ENCODE measurements around the gene DGKD. TPM values are rescaled to one million over a fixed set of nuclear protein-coding genes. Genes with fewer than 3 reads are reported as not detected.
A peak's percentile ranks its signal among the peaks of the same experiment; 100 is the strongest.

Gene DGKD
- polyA plus RNA-seq, 3 donors = 14.5 to 67.5 (median 16.6) TPM

DNA sequence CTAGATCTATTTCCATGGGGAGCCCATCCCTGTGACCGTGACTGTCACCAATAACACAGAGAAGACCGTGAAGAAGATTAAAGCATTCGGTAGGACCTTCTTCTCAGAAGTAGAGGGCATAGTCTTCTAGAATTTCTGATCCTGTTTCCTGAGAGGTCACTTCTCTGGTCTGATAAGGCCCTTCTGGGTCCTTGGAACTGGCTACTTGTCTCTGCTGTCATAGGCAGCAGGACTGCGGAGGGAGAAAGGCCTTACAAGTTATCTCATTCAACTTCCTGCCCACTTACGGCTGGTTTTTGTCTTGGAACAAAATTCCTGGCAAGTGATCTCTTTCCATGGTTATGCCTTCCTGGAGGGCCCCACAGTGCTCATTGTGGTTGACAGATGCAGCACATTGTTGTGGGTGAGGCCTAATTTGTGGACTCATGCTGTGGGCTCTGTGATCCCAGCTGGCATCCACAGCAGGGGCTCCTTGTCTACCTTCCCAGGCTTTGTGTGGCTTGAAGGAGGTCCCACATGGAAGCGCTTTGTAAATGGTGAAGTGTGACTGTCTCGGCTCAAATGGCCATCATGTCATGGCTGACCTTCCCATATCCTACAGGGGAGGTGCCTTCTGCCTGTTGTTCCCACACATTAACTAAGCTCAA, 24.7 kb upstream of the DGKD start:
- peak overlapping the region; percentile 58 for H2AFZ ChIP-seq (ENCODE audit: insufficient read depth, low read depth, low read length, poor library complexity, severe bottlenecking)
- 100% methylated on average over 3 of the region's 7 CpGs for WGBS (ENCODE audit: insufficient coverage)
- no peak overlapping the region for H3K4me3 Mint-ChIP-seq

DNA sequence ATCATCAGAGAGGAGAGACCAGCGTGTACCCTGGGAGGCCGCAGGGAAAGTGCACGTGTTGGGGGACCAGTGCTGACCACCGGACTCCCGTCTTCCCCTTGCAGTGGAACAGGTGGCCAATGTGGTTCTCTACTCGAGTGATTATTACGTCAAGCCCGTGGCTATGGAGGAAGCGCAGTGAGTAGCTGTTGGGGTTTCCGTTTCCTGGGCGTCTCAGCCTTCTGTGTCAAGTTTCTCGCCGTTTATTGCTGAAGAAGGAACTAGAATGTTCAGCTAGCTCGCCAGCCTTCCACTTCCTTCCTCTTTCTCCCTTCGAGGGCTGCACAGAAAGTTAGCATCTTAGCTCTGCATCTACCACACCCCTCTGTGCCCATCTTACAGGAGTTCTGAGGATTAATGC, 22.8 kb upstream of the DGKD start:
- Histone ChIP-seq H3K4me1 (ENCODE audit: control insufficient read depth in 1 of 2, insufficient read depth in 2 of 2, low read length in 2 of 2) (peaks cover 62 to 63% of the 10 kb centered on the region in 2 donors), H3K4me2 (replicated peaks; ENCODE audit: extremely low read depth, low read length, poor library complexity, severe bottlenecking) (peak overlapping the region; percentile 45), H2AFZ (ENCODE audit: insufficient read depth, low read depth, low read length, poor library complexity, severe bottlenecking) (peak overlapping the region; percentile 59), H3K27me3 (ENCODE audit: control insufficient read depth in 2 of 2, insufficient read depth in 2 of 2, low read length in 2 of 2) (no peaks in the 10 kb centered on the region), H3K4me3 (replicated peaks in 1 of 3; ENCODE audit: low read depth in 2 of 3, low read length in 3 of 3) (peak overlapping the region in 1 of 3 experiments; percentile 49), H3K27ac (ENCODE audit: low read depth in 1 of 2, low read length in 2 of 2) (peak overlapping the region; percentile 85 to 92), H3K36me3 (replicated peaks in 1 of 2; ENCODE audit: control insufficient read depth in 1 of 2, insufficient read depth in 2 of 2, low read length in 2 of 2) (no peaks in the 10 kb centered on the region), H3K9me3 (replicated peaks in 1 of 2; ENCODE audit: control insufficient read depth in 1 of 2, insufficient read depth in 1 of 2, low read length in 2 of 2) (no peaks in the 10 kb centered on the region), H4K20me1 (ENCODE audit: insufficient read depth, low read length) (no peaks in the 10 kb centered on the region), H3K9ac (ENCODE audit: insufficient read depth, low read length, poor library complexity, severe bottlenecking) (peak overlapping the region; percentile 39), H3K79me2 (ENCODE audit: insufficient read depth, low read length) (no peaks in the 10 kb centered on the region)
- peak; percentile 96 to 100 (median 98) for DNase-seq
- Mint-ChIP-seq H3K4me1 (peaks cover 62% of the 10 kb centered on the region), H3K9me3 (peaks cover 0 to 4% (median 1%) of the 10 kb centered on the region in 7 donors), H3K4me3 (peak overlapping the region; percentile 9 to 62), H3K27ac (peak overlapping the region; percentile 96 to 99 (median 98)), H3K27me3 (ENCODE audit: low read depth in 3 of 3) (peaks cover 0 to 4% (median 0%) of the 10 kb centered on the region in 3 donors), H3K36me3 (peaks cover 6 to 7% of the 10 kb centered on the region in 2 donors)
- no peak for TF ChIP-seq CTCF (IDR thresholded peaks at IDR 0.05)
- WGBS (ENCODE audit: insufficient coverage) = 0% methylated on average over 5 of the region's 15 CpGs
- intact Hi-C loops (cut with micrococcal nuclease) = loop anchor here in 1 of 2 donors (5.0 kb wide), 1 partner anchor 79 kb away; the partner anchor contains the start of gene ATG16L1

More for the DNA sequence above, 24.7 kb upstream of the DGKD start:
- DNase-seq = no peak
- Mint-ChIP-seq H3K36me3 (peaks cover 6 to 7% of the 10 kb centered on the region in 2 donors), H3K27me3 (ENCODE audit: low read depth in 3 of 3) (peaks cover 0 to 4% (median 0%) of the 10 kb centered on the region in 3 donors), H3K27ac (peak overlapping the region in 5 of 7 donors; percentile 17 to 89 (median 70)), H3K4me1 (peaks cover 59% of the 10 kb centered on the region), H3K9me3 (peaks cover 0 to 4% (median 1%) of the 10 kb centered on the region in 7 donors)
- no peak overlapping the region for H3K4me2 ChIP-seq (replicated peaks; ENCODE audit: extremely low read depth, low read length, poor library complexity, severe bottlenecking)
- H3K9ac ChIP-seq (ENCODE audit: insufficient read depth, low read length, poor library complexity, severe bottlenecking) = no peak overlapping the region
- no peaks in the 10 kb centered on the region for H3K9me3 ChIP-seq (replicated peaks in 1 of 2; ENCODE audit: control insufficient read depth in 1 of 2, insufficient read depth in 1 of 2, low read length in 2 of 2)
- H4K20me1 ChIP-seq (ENCODE audit: insufficient read depth, low read length) = no peaks in the 10 kb centered on the region
- TF ChIP-seq CTCF (IDR thresholded peaks at IDR 0.05) = no peak
- H3K27ac ChIP-seq (ENCODE audit: low read depth in 1 of 2, low read length in 2 of 2) = peak overlapping the region in 1 of 2 donors; percentile 92
- H3K4me3 ChIP-seq (replicated peaks in 1 of 3; ENCODE audit: low read depth in 2 of 3, low read length in 3 of 3) = no peak overlapping the region
- no peaks in the 10 kb centered on the region for H3K36me3 ChIP-seq (replicated peaks in 1 of 2; ENCODE audit: control insufficient read depth in 1 of 2, insufficient read depth in 2 of 2, low read length in 2 of 2)
- H3K4me1 ChIP-seq (ENCODE audit: control insufficient read depth in 1 of 2, insufficient read depth in 2 of 2, low read length in 2 of 2) = peaks cover 56 to 57% of the 10 kb centered on the region in 2 donors
- intact Hi-C loops (cut with micrococcal nuclease) = loop anchor here in 1 of 2 donors (5.0 kb wide), 1 partner anchor 77 kb away; the partner anchor contains the start of gene ATG16L1
- no peaks in the 10 kb centered on the region for H3K79me2 ChIP-seq (ENCODE audit: insufficient read depth, low read length)
- no peaks in the 10 kb centered on the region for H3K27me3 ChIP-seq (ENCODE audit: control insufficient read depth in 2 of 2, insufficient read depth in 2 of 2, low read length in 2 of 2)
